ENCODE results near the gene LEP. TPM values are rescaled to one million over a fixed set of nuclear protein-coding genes. Genes with fewer than 3 reads are reported as not detected.

The LEP gene
- total and polyA plus RNA-seq, 5 donors, result 0.15 to 4.8 (median 0.76) TPM; not detected in 1

DNA sequence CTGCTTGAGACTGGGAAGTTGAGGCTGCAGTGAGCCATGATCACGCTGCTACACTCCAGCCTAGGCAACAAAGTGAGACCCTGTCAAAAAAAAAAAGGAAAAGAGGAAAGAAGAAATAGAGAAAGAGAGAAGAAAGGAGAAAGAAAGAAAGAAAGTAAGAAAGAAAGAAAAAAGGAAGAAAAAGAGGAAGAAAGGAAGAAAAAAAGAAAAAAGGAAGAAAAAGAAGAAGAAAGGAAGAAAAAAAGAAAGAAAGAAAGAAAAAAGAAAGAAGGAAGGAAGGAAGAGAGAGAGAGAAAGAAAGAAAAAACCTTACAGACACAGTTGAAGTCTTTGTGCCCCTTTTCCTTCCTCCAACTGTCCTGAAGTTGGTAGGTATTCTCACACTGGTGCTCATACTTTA, 26.6 kb upstream of the LEP start:
- Histone ChIP-seq H3K4me1 (ENCODE audit: control insufficient read depth, insufficient read depth, low read length) (no peaks in the 10 kb centered on the region), H3K4me3 (ENCODE audit: low read length) (no peak overlapping the region), H3K27me3 (ENCODE audit: control insufficient read depth, insufficient read depth) (no peaks in the 10 kb centered on the region), H3K9me3 (ENCODE audit: control insufficient read depth, low read length) (no peaks in the 10 kb centered on the region), H3K27ac (ENCODE audit: low read length) (no peak overlapping the region)
- ATAC-seq (no peak), DNase-seq (no peak)
- 95% methylated on average over 1 of the region's 1 CpG for WGBS
- intact Hi-C loops (cut with DNase I), result loop anchor here in 2 of 4 donors (5.0 kb wide), 2 partner anchors 177 to 502 kb away; no protein-coding TSS in a partner anchor

DNA sequence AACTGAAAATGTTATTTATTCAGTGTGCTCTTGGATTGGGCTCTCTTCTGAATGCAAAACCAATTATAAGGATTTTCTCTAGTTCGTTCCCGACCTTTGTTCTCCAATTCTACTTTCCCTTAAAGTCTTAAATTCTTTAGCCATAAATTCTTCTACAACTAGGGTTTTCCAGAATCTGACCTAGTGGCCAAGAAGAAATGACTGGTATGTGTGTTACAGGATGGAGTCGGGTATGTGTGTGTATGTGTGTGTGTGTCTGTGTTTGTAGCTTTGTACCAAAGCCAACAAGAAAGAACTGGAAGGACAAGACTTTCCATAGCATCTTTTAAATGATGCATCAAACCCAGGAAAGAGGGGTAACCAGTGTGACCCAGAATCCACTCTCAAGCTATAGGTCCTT, 25.8 kb upstream of the LEP start:
- ATAC-seq (no peak), DNase-seq (no peak)
- H3K27me3 ChIP-seq (ENCODE audit: control insufficient read depth, insufficient read depth), result no peaks in the 10 kb centered on the region
- no peaks in the 10 kb centered on the region for H3K4me1 ChIP-seq (ENCODE audit: control insufficient read depth, insufficient read depth, low read length)
- no peak overlapping the region for H3K4me3 ChIP-seq (ENCODE audit: low read length)
- no peaks in the 10 kb centered on the region for H3K9me3 ChIP-seq (ENCODE audit: control insufficient read depth, low read length)
- intact Hi-C loops (cut with DNase I), result no loop called here
- WGBS, result 68% methylated on average over 3 of the region's 3 CpGs
- no peak overlapping the region for H3K27ac ChIP-seq (ENCODE audit: low read length)

DNA sequence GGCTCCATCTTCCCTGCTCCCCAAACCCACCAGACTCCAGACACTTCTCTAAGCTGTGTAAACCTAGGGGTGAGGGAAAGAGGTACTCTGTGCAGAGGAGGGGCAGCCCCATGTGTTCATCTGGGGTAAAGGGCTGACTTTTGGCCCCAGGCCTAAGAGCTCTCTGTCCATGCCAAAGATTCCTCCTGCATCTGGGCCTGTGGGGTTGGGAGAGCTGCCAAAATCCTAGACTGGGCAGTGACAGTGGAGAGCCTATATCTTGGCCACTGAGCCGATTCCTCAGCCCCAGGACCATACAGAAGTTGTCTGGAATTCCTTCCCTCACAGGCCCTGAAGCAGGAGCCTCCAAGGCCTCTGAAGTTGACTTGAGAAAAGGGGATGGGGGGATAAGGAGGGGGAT, 25.3 kb upstream of the LEP start:
- DNase-seq (no peak), ATAC-seq (no peak)
- Histone ChIP-seq H3K27ac (ENCODE audit: low read length) (no peak overlapping the region), H3K9me3 (ENCODE audit: control insufficient read depth, low read length) (no peaks in the 10 kb centered on the region), H3K4me3 (ENCODE audit: low read length) (no peak overlapping the region), H3K4me1 (ENCODE audit: control insufficient read depth, insufficient read depth, low read length) (no peaks in the 10 kb centered on the region), H3K27me3 (ENCODE audit: control insufficient read depth, insufficient read depth) (no peaks in the 10 kb centered on the region)
- intact Hi-C loops (cut with DNase I), result no loop called here
- WGBS, result 33% methylated on average over 1 of the region's 1 CpG

DNA sequence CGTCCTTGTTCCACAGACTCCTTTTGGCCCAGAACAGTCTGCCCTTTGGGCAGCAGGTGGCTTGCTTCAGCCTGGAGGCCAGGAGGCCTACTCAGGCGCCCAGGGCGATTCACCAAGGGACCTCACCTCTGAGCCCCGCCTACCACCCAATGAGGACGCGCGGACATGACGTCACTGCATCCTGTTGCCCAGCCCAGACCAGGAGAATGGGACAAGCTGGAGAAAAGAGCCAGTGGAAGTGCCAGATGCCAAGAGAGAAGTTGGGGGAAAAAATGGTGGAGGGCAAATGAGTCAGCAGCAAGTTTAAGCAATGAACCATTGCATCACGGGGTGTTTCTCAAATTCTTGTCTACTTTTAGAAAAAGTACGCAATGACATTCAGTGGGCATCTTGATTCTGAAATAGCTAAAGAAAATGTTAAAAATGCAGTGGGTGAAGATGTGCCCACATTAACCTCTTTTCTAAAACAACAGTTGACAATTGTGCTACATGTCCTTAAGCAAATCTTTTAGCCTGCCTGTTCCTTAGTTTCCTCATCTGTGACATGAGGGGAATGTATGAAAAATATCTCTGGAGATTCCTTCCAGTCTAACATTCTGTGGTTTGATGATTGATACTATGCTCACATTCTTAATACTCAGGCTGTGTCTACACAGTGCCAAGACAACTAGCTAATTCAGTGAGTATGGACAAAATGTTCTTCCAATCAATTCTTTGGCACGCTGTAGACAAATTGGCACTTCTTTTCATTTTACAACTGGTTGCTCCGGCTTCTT, 23.9 kb upstream of the LEP start:
- 79% methylated on average over 12 of the region's 12 CpGs for whole genome bisulfite sequencing
- H3K9me3 ChIP-seq (ENCODE audit: control insufficient read depth, low read length), result no peaks in the 10 kb centered on the region
- ATAC-seq (no peak), DNase-seq (peak in 2 of 3 donors; percentile 47 to 66)
- no peak overlapping the region for H3K4me3 ChIP-seq (ENCODE audit: low read length)
- no peaks in the 10 kb centered on the region for H3K4me1 ChIP-seq (ENCODE audit: control insufficient read depth, insufficient read depth, low read length)
- H3K27me3 ChIP-seq (ENCODE audit: control insufficient read depth, insufficient read depth), result no peaks in the 10 kb centered on the region
- intact Hi-C loops (cut with DNase I), result no loop called here
- no peak overlapping the region for H3K27ac ChIP-seq (ENCODE audit: low read length)

DNA sequence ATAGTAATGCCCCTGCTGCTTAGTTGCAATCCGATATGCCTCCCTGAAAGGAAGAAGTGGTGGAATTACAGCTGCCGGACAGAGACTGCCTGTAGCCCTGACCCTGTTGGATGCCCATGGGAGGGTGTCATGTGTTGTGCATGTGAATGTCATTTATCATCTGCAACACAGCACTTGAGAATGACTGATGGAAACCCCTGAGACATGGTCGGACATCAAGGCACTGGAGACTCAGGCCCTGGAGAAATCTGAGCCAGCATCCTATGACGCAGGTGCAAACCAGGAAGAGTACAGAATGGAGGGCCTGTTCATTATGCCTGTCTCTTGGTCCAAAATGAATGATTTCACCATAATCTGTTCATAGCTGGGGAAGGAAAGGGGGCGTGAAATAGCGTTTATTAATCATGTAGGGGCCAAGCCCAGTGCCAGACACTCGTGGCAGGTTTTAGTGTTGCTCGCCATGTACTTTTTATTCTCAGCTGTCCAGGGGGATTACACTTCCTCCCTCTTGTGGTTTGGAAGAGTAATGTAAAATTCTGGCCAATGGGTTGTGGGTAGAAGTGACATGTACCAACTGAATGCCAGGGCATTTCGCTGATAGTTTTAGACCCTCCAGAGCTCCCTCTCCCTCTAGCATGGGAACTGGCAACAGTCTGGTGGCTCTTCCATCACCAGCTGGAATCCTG, 23.0 kb upstream of the LEP start:
- no peak overlapping the region for H3K27ac ChIP-seq (ENCODE audit: low read length)
- no peaks in the 10 kb centered on the region for H3K27me3 ChIP-seq (ENCODE audit: control insufficient read depth, insufficient read depth)
- WGBS, result 68% methylated on average over 9 of the region's 9 CpGs
- no peaks in the 10 kb centered on the region for H3K4me1 ChIP-seq (ENCODE audit: control insufficient read depth, insufficient read depth, low read length)
- intact Hi-C loops (cut with DNase I), result no loop called here
- no peak overlapping the region for H3K4me3 ChIP-seq (ENCODE audit: low read length)
- ATAC-seq, result no peak
- H3K9me3 ChIP-seq (ENCODE audit: control insufficient read depth, low read length), result no peaks in the 10 kb centered on the region
- DNase-seq, result no peak

- Histone ChIP-seq H3K4me3 (ENCODE audit: low read length) (no peak overlapping the region), H3K27me3 (ENCODE audit: control insufficient read depth, insufficient read depth) (no peaks in the 10 kb centered on the region), H3K9me3 (ENCODE audit: control insufficient read depth, low read length) (no peaks in the 10 kb centered on the region), H3K27ac (ENCODE audit: low read length) (no peak overlapping the region), H3K4me1 (ENCODE audit: control insufficient read depth, insufficient read depth, low read length) (no peaks in the 10 kb centered on the region)
- intact Hi-C loops (cut with DNase I), result no loop called here
- no peak for DNase-seq
- WGBS, result 70% methylated on average over 2 of the region's 2 CpGs
- ATAC-seq, result no peak
These were observed 21.4 kb upstream of the LEP start for GRCh38 chr7:128219636-128220035.

DNA sequence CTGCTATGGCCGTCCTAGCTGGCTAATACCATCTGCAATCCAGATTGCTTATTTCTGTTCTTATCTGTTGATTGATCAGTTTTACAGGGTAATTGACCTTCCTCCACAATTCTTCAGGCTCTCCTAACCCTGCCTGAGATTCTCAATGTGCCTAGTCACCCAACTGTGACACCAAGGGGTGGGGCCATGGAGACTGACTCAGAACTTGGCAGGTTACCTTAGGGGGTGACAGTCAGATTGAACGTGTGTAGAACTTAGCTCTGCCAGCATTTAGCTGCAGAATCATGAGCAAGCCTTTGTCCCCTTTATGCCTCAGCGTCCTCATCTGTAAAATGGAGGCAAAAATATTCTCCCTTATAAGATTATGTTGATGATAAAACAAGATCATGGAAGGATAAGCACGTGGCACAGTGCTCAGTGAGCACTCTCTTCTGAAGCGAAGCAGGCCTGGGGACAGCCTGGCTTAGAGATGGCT, 19.1 kb upstream of the LEP start:
- no peak overlapping the region for H3K4me3 ChIP-seq (ENCODE audit: low read length)
- no peak overlapping the region for H3K27ac ChIP-seq (ENCODE audit: low read length)
- intact Hi-C loops (cut with DNase I), result no loop called here
- WGBS, result 59% methylated on average over 5 of the region's 5 CpGs
- H3K4me1 ChIP-seq (ENCODE audit: control insufficient read depth, insufficient read depth, low read length), result no peaks in the 10 kb centered on the region
- no peaks in the 10 kb centered on the region for H3K27me3 ChIP-seq (ENCODE audit: control insufficient read depth, insufficient read depth)
- DNase-seq, result no peak
- no peaks in the 10 kb centered on the region for H3K9me3 ChIP-seq (ENCODE audit: control insufficient read depth, low read length)
- ATAC-seq, result no peak

DNA sequence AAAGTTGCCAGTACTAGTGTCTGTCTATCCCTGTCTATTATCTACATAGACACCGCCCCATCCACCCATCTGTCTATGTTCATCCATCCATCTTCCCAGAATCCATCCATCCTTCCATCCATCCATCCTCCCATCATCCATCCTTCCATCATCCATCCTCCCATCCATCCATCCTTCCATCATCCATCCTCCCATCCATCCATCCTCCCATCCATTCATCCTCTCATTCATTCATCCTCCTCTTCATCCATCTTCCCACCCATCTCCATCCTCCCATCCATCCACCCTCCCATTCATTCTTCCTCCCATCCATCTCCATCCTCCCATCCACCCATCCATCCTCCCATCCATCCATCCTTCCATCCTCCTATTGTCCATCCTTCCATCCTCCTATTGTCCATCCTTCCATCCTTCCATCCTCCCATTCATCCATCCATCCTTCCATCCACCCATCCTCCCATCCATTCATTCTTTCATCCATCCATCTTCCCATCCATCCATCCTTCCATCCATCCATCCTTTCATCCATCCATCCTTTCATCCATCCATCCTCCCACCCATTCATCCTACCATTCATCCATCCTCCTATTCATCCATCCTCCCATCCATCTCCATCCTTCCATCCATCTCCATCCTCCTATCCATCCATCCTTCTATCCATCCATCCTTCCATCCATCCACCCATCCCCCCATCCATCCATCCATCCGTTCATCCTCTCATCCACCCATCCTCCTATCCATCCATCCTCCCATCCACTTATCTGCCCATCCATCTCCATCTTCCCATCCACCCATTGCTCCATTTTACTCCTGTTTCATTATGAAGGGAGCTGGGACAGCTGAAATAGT, 14.7 kb upstream of the LEP start:
- no peaks in the 10 kb centered on the region for H3K27me3 ChIP-seq (ENCODE audit: control insufficient read depth, insufficient read depth)
- no peak for ATAC-seq
- no peak for DNase-seq
- no peaks in the 10 kb centered on the region for H3K9me3 ChIP-seq (ENCODE audit: control insufficient read depth, low read length)
- H3K4me1 ChIP-seq (ENCODE audit: control insufficient read depth, insufficient read depth, low read length), result no peaks in the 10 kb centered on the region
- H3K27ac ChIP-seq (ENCODE audit: low read length), result no peak overlapping the region
- no peak overlapping the region for H3K4me3 ChIP-seq (ENCODE audit: low read length)
- intact Hi-C loops (cut with DNase I), result no loop called here
- WGBS, result 81% methylated on average over 2 of the region's 2 CpGs

DNA sequence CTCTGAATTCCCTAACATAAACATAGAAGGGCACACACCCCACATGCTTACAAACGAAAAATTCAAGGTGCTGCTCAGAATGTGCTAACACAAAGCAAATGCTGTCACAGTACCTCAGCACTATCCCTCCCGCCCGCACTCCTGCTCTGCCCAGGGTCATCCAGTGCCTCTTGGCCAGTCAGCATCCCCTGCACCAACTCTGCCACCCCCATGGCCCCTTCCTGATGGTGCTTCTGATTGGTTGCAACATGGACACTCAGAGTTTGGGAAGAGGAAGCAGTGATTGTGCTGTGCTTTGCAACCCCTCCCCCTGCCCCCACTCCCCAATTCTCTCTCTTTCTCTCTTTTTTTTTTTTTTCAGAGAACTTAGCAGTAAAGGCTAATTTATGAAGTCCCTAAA, 13.8 kb upstream of the LEP start:
- intact Hi-C loops (cut with DNase I), result no loop called here
- 70% methylated on average over 3 of the region's 3 CpGs for WGBS
- H3K4me1 ChIP-seq (ENCODE audit: control insufficient read depth, insufficient read depth, low read length), result no peaks in the 10 kb centered on the region
- no peak for ATAC-seq
- no peaks in the 10 kb centered on the region for H3K27me3 ChIP-seq (ENCODE audit: control insufficient read depth, insufficient read depth)
- no peak overlapping the region for H3K4me3 ChIP-seq (ENCODE audit: low read length)
- DNase-seq, result no peak
- no peak overlapping the region for H3K27ac ChIP-seq (ENCODE audit: low read length)
- no peaks in the 10 kb centered on the region for H3K9me3 ChIP-seq (ENCODE audit: control insufficient read depth, low read length)

GRCh38 chr7:128231021-128231420, 10.1 kb upstream of the LEP start:
- Histone ChIP-seq H3K27me3 (ENCODE audit: control insufficient read depth, insufficient read depth) (no peaks in the 10 kb centered on the region), H3K9me3 (ENCODE audit: control insufficient read depth, low read length) (no peaks in the 10 kb centered on the region), H3K4me1 (ENCODE audit: control insufficient read depth, insufficient read depth, low read length) (no peaks in the 10 kb centered on the region), H3K27ac (ENCODE audit: low read length) (no peak overlapping the region), H3K4me3 (ENCODE audit: low read length) (no peak overlapping the region)
- DNase-seq, result no peak
- intact Hi-C loops (cut with DNase I), result no loop called here
- no peak for ATAC-seq
- WGBS, result 90% methylated on average over 5 of the region's 5 CpGs

DNA sequence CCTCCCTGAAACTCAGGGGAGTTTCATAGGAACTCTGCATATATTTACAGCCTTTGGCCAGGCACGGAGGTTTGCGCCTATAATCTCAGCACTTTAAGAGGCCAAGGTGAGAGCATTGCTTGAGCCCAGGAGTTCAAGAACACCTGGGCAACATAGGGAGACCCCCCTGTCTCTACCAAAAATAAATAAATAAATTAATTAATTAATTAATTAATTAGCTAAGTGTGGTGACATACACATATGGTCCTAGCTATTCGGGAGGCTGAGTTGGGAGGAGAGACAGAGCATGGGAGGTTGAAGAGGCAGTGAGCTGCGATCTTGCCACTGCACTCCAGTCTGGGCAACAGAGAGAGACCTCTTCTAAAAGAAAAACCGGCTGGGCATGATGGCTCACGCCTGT, 9.4 kb upstream of the LEP start:
- DNase-seq (no peak), ATAC-seq (no peak)
- intact Hi-C loops (cut with DNase I), result no loop called here
- no peaks in the 10 kb centered on the region for H3K9me3 ChIP-seq (ENCODE audit: control insufficient read depth, low read length)
- H3K27me3 ChIP-seq (ENCODE audit: control insufficient read depth, insufficient read depth), result no peaks in the 10 kb centered on the region
- H3K27ac ChIP-seq (ENCODE audit: low read length), result no peak overlapping the region
- no peak overlapping the region for H3K4me3 ChIP-seq (ENCODE audit: low read length)
- WGBS, result 92% methylated on average over 6 of the region's 6 CpGs
- peaks cover under 1% of the 10 kb centered on the region for H3K4me1 ChIP-seq (ENCODE audit: control insufficient read depth, insufficient read depth, low read length)

All from right cardiac atrium (tissue), 5 donors.